Fibroblast of villous mesenchyme (primary cell): ENCODE measurements around the gene TTLL11. TPM values are rescaled to one million over a fixed set of nuclear protein-coding genes. Genes with fewer than 3 reads are reported as not detected.

Experiments
- DNase-seq: peaks from one replicate; pipeline ENCODE4 v3.0.0-alpha.2; 2010; ENCODE audit warnings: low read depth
- H3K4me3 ChIP-seq: 2 replicates; pipeline ENCODE4 v1.5.1; 2011; ENCODE audit warnings: low read depth, mild to moderate bottlenecking, low read length
- total RNA-seq: library from RNA; depleted of rRNA; stranded (reverse); fragments of >200 nt; gene quantifications from 2 replicates; pipeline ENCODE4 v1.2.3, GENCODE V29; 2012
- TF ChIP-seq, protein P1 (sequence below): IDR thresholded peaks from 2 replicates; pipeline ENCODE4 v1.5.1; 2012; ENCODE audit warnings: low read depth, mild to moderate bottlenecking, low read length; ENCODE audit not compliant: insufficient read depth

Gene TTLL11
- total RNA-seq, 1 donor = 4.3 TPM

DNA sequence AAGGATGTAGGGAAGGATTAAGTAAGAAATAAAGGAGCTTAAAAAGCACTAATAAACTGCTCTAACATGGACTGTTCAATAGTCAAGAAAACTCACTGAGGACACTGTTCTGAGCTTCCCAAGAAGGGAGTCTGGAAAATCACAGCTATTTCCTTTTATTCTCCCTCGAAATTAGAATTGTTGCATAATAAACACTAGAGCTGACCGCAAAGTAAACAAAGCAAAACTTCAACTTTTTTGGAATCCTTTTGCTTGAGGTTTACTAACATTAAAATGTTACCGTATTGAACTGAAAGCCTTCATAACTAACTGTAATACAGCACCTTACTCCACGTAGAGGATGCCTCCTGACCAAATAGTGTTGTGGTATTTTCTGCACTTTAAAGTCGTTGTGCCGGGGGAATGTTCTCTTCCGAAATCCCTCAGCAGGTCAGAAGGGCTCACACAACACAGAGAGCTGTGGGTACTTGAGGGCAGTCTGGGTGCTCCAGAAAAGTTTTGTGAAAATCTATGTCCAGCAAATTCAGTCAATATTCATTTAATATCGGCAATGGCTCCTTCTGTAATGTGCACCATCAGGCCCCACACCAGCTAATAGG is 59.2 kb downstream of the TTLL11 start:
- TF ChIP-seq, protein P1, sequence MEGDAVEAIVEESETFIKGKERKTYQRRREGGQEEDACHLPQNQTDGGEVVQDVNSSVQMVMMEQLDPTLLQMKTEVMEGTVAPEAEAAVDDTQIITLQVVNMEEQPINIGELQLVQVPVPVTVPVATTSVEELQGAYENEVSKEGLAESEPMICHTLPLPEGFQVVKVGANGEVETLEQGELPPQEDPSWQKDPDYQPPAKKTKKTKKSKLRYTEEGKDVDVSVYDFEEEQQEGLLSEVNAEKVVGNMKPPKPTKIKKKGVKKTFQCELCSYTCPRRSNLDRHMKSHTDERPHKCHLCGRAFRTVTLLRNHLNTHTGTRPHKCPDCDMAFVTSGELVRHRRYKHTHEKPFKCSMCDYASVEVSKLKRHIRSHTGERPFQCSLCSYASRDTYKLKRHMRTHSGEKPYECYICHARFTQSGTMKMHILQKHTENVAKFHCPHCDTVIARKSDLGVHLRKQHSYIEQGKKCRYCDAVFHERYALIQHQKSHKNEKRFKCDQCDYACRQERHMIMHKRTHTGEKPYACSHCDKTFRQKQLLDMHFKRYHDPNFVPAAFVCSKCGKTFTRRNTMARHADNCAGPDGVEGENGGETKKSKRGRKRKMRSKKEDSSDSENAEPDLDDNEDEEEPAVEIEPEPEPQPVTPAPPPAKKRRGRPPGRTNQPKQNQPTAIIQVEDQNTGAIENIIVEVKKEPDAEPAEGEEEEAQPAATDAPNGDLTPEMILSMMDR = no peak
- no peak overlapping the region for H3K4me3 ChIP-seq
- peak; percentile 76 for DNase-seq

DNA sequence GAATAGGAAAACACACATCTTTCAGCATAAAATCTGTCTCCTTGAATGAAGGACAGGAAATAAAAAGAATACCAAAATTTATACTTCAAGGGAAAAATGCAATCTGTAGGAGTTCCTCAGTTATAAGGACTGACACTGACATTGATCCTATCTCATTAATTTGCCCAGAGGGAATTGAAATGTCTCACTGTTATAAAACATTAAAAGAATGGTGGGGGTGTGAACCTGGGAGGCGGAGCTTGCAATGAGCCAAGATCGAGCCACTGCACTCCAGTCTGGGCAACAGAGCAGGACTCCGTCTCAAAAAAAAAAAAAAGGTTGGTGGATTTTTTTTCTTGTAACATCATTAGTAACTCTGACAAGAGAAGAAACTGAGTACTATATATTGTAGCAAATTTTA is 60.8 kb downstream of the TTLL11 start:
- no peak for DNase-seq
- no peak overlapping the region for H3K4me3 ChIP-seq
- TF ChIP-seq, protein P1 = no peak

DNA sequence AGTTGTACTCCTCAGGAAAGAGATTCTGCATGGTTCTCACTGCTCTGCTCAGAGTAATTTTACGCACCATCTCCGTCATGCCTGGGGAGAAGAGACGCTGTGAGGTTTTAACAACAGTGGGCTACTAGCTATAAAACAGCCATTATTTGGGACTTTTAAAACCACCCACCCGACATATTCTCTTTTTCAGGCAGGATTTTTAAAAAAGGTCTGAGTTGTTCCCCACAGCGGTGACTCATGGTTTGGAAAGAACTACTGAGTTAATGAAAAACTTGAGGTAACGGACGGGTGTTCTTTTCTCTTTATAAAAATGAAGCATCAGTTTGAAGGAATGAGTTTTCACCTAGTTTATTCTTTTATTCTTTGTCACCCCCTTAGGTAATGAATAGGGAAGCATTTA is 61.3 kb downstream of the TTLL11 start:
- no peak overlapping the region for H3K4me3 ChIP-seq
- TF ChIP-seq, protein P1 = no peak
- DNase-seq = peak; percentile 4

DNA sequence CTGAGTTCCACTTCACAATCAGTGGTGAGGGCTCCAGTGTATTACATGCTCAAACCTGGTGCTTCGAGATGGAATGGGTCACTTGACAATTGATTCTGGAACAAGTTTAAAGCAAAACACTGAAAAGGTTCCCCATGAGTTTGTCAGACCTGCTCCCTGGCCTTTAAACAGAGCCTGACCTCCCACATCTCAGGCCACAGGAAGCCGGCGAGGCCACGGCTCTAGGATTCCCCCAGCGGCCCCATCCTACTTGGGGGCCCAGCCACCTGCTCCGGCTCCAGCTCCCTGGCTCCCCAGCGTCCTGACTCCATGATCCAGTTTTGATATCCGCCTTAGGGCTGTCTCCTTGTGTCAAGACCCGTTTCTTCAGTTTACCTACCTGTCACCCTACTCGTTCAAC is 62.0 kb downstream of the TTLL11 start:
- no peak for DNase-seq
- no peak overlapping the region for H3K4me3 ChIP-seq
- TF ChIP-seq, protein P1 = no peak

DNA sequence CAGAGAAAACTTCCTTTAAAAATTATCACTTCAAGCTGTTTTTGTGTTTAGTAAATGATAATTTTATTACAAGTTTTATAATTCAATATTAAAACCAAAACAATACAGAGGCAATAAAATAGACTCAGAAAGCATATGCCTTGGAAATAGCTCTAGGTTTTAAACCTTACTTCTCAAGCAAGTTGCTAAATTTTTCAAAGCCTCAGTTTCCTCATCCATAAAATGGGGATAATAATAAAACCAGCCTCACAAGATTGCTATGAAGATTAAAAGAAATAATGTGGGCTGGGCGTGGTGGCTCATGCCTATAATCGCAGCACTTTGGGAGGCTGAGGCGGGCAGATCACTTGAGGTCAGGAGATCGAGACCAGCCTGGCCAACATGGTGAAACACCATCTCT is 62.8 kb downstream of the TTLL11 start:
- no peak for DNase-seq
- TF ChIP-seq, protein P1 = no peak
- no peak overlapping the region for H3K4me3 ChIP-seq

DNA sequence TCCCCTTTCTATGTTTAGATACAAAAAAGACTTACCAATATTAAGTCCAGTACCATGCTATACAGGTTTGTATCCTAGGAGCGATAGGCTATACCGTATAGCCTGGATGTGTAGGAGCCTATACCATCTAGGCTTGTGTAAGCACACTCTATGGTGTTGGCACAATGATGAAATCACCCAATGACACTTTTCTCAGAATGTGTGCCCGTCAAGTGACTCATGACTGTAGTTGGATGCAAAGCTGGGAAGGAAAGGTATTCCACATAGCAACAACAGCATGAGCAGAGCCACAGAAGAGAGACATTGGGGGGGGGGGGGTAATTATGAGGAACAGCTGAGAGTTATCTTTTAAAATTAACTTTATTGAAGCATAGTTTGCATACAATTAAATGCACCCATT is 63.2 kb downstream of the TTLL11 start:
- no peak overlapping the region for H3K4me3 ChIP-seq
- DNase-seq = no peak
- TF ChIP-seq, protein P1 = no peak

DNA sequence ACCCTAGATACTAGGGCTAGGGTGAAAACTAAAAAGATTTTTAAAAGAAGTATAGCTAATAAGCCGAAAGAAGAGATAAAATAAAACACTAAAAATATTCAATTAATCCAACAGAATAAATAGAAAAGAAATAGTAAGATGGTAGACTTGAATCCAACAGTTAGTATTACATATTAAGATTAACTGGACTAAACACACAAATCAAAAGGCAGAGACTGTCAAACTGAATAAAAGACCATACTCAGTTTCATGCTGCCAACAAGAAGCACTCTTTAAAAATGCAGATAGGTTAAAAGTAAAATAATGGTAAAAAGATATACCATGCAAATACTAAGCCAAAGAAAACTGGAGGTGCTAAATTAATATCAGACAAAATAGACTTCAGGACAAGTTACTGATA is 65.0 kb downstream of the TTLL11 start:
- H3K4me3 ChIP-seq = no peak overlapping the region
- TF ChIP-seq, protein P1 = no peak
- no peak for DNase-seq
